ENCODE measurements around the gene ANGPTL7. TPM values are rescaled to one million over a fixed set of nuclear protein-coding genes. Genes with fewer than 3 reads are reported as not detected.

The ANGPTL7 gene
- total and polyA plus RNA-seq, 7 donors: 0.51 to 6.4 (median 2.2) TPM; not detected in 1

DNA sequence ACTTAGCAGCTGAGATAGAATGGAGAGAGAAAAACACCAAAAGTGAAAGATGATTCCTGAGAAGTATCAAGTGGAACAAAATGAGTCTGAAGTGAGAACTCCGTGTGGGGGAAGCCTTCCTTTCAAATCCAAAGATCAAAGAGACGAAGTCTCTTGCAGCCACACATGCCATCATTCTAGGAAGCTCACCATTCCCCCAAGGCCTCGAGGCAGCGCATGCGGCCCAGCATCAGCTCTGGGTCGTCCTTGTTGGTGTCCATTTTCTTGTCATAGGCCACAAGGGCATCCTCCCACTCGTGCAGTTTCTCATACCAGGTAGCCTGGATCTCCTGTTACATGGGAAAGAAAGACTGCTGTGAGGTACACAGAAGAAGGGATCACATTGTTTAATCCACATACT, 32.2 kb upstream of the ANGPTL7 start:
- Histone ChIP-seq H3K36me3 (peaks cover 3 to 54% (median 5%) of the 10 kb centered on the region in 4 donors), H3K4me3 (no peak overlapping the region), H3K9me3 (no peaks in the 10 kb centered on the region), H3K27ac (peak overlapping the region in 3 of 4 donors; percentile 4 to 58 (median 47)), H3K4me1 (peaks cover 0 to 34% (median 20%) of the 10 kb centered on the region in 4 donors), H3K27me3 (no peaks in the 10 kb centered on the region)
- no peak for TF ChIP-seq EP300 (IDR thresholded peaks at IDR 0.05)
- TF ChIP-seq, protein P1, sequence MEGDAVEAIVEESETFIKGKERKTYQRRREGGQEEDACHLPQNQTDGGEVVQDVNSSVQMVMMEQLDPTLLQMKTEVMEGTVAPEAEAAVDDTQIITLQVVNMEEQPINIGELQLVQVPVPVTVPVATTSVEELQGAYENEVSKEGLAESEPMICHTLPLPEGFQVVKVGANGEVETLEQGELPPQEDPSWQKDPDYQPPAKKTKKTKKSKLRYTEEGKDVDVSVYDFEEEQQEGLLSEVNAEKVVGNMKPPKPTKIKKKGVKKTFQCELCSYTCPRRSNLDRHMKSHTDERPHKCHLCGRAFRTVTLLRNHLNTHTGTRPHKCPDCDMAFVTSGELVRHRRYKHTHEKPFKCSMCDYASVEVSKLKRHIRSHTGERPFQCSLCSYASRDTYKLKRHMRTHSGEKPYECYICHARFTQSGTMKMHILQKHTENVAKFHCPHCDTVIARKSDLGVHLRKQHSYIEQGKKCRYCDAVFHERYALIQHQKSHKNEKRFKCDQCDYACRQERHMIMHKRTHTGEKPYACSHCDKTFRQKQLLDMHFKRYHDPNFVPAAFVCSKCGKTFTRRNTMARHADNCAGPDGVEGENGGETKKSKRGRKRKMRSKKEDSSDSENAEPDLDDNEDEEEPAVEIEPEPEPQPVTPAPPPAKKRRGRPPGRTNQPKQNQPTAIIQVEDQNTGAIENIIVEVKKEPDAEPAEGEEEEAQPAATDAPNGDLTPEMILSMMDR (IDR thresholded peaks at IDR 0.05): no peak
- no peak for TF ChIP-seq POLR2AphosphoS5 (IDR thresholded peaks at IDR 0.05)
- no peak for TF ChIP-seq POLR2A (IDR thresholded peaks at IDR 0.05)
- 88 to 91% methylated on average over 7 of the region's 7 CpGs for WGBS, 2 donors
- peak; percentile 17 for DNase-seq
- intact Hi-C loops (cut with DNase I): no loop called here

DNA sequence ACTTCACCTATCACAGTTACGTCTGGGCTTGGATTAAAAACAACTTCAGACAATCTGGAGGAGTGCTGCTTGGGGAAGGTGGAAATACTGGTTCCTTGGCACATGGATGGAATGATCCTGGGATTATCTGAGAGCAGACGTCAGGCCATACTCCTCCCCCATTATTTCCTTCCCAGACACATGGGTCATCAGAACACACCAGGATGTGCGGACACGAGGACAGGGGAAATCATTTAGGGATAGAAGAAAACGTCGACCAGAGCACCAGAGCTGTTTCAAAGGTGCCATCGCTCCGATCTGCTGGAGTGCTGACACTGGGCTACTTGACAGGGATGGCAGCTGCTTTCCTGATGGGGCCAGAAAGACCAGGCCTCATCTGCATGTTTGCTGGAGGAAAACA, 31.8 kb upstream of the ANGPTL7 start:
- no peaks in the 10 kb centered on the region for H3K9me3 ChIP-seq
- WGBS, 2 donors: 83 to 93% methylated on average over 8 of the region's 8 CpGs
- intact Hi-C loops (cut with DNase I): no loop called here
- H3K36me3 ChIP-seq: peaks cover 3 to 50% (median 3%) of the 10 kb centered on the region in 4 donors
- TF ChIP-seq EP300 (IDR thresholded peaks at IDR 0.05) (no peak), POLR2A (IDR thresholded peaks at IDR 0.05) (no peak), POLR2AphosphoS5 (IDR thresholded peaks at IDR 0.05) (no peak)
- TF ChIP-seq, protein P1 (IDR thresholded peaks at IDR 0.05): no peak
- no peak overlapping the region for H3K4me3 ChIP-seq
- no peaks in the 10 kb centered on the region for H3K27me3 ChIP-seq
- DNase-seq: peak; percentile 49
- peak overlapping the region; percentile 4 to 58 (median 34) for H3K27ac ChIP-seq
- peaks cover 0 to 29% (median 20%) of the 10 kb centered on the region in 4 donors for H3K4me1 ChIP-seq

DNA sequence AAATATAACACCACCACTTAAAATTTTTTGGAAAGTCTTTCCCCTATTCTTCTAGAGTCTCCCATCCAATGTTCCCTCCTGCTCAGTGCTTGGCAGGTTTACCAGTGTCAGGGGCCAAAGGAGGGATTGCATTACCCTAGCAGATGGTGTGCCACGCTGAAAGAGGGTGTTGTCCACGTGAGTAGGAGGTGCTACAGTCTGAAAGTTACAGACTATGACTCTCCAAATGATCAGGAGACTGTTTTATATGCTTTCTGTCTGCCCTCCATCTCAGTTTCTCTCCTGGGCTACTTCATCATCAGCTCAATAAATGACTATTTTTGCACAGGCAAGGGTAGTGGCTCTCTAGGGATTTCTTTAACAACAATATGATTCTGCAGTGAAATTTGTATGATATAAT, 31.3 kb upstream of the ANGPTL7 start:
- Histone ChIP-seq H3K4me1 (peaks cover 0 to 28% (median 20%) of the 10 kb centered on the region in 4 donors), H3K9me3 (no peaks in the 10 kb centered on the region), H3K27ac (peak overlapping the region; percentile 3 to 58 (median 34)), H3K4me3 (no peak overlapping the region), H3K36me3 (peaks cover 0 to 45% (median 3%) of the 10 kb centered on the region in 4 donors), H3K27me3 (no peaks in the 10 kb centered on the region)
- TF ChIP-seq, protein P1 (IDR thresholded peaks at IDR 0.05): no peak
- peak in 2 of 4 donors; percentile 13 to 62 for TF ChIP-seq POLR2AphosphoS5 (IDR thresholded peaks at IDR 0.05)
- intact Hi-C loops (cut with DNase I): no loop called here
- WGBS, 2 donors: 31 to 50% methylated on average over 2 of the region's 2 CpGs
- DNase-seq: peak; percentile 85

DNA sequence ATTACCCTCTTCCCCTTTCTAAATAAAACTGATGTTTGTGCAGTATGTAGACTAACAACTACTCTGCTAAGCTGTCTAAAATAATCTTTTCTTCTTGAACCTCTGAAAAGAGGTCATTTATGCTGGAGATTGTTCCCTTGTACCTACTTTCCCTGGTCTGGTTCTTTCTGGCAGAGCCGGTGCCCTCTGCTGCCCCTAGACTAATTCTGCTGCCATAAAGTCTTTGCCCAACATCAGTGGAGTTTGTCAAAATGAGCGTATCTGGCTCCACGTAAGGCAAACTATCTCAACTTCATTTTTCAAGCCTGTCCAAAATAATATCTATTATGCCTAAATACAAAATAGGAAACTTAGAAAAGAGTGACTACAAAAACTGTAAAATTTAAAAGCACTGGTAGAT, 30.9 kb upstream of the ANGPTL7 start:
- Histone ChIP-seq H3K27ac (peak overlapping the region; percentile 3 to 58 (median 34)), H3K4me1 (peaks cover 0 to 28% (median 20%) of the 10 kb centered on the region in 4 donors), H3K36me3 (peaks cover 0 to 41% (median 3%) of the 10 kb centered on the region in 4 donors), H3K27me3 (no peaks in the 10 kb centered on the region), H3K9me3 (no peaks in the 10 kb centered on the region), H3K4me3 (no peak overlapping the region)
- intact Hi-C loops (cut with DNase I): no loop called here
- 87 to 98% methylated on average over 3 of the region's 3 CpGs for WGBS, 2 donors
- TF ChIP-seq, protein P1 (IDR thresholded peaks at IDR 0.05): no peak
- TF ChIP-seq EP300 (IDR thresholded peaks at IDR 0.05) (no peak), POLR2A (IDR thresholded peaks at IDR 0.05) (no peak), POLR2AphosphoS5 (IDR thresholded peaks at IDR 0.05) (no peak)
- peak; percentile 27 for DNase-seq

All from sigmoid colon (tissue), 7 donors.